Activated T-helper 2 cell treated with anti-CD3 and anti-CD28 coated beads, Interferon-gamma antibody, Interleukin-2, Interleukin-4, amounts not matched to agents 10 μg/mL and 5 μg/mL and 100 μg/mL, durations not matched to agents 14 hours and 24 hours and 36 hours (primary cell): ENCODE data around the gene POFUT2. TPM values are rescaled to one million over a fixed set of nuclear protein-coding genes. Genes with fewer than 3 reads are reported as not detected.
"Not testable (repeated sequence)": the region's sequence is repeated elsewhere in the genome, so short reads cannot be mapped to it uniquely, and the experiment has no call there.

ENCODE experiments used
- DNase-seq: peaks from one replicate; pipeline ENCODE4 v3.0.0; 2021; ENCODE audit warnings: low spot score
- H3K27ac Mint-ChIP-seq: one replicate; pipeline ENCODE4 v1.8.0; 2021; ENCODE audit warnings: mixed read lengths
- H3K27me3 Mint-ChIP-seq: one replicate; pipeline ENCODE4 v1.8.0; 2021; ENCODE audit warnings: low read depth, mixed read lengths
- H3K36me3 Mint-ChIP-seq: one replicate; pipeline ENCODE4 v1.8.0; 2021; ENCODE audit warnings: low read depth, mixed read lengths
- H3K4me1 Mint-ChIP-seq: one replicate; pipeline ENCODE4 v1.8.0; 2021; ENCODE audit warnings: low read depth, mixed read lengths
- H3K4me3 Mint-ChIP-seq: one replicate; pipeline ENCODE4 v1.8.0; 2021; ENCODE audit warnings: low read depth, mild to moderate bottlenecking, moderate library complexity, mixed read lengths
- H3K9me3 Mint-ChIP-seq: one replicate; pipeline ENCODE4 v1.8.0; 2021; ENCODE audit warnings: mixed read lengths
- intact Hi-C: fragments of 100-400 bp; cut with micrococcal nuclease; formaldehyde crosslinking; loops from one replicate; pipeline ENCODE4 v1.15.1; 2023
- total RNA-seq: library from RNA; stranded (reverse); gene quantifications from 2 replicates; pipeline ENCODE4 v1.2.3, GENCODE V29; 2022

The POFUT2 gene
- total RNA-seq, 1 donor from 2014 or later = 14.1 TPM

DNA sequence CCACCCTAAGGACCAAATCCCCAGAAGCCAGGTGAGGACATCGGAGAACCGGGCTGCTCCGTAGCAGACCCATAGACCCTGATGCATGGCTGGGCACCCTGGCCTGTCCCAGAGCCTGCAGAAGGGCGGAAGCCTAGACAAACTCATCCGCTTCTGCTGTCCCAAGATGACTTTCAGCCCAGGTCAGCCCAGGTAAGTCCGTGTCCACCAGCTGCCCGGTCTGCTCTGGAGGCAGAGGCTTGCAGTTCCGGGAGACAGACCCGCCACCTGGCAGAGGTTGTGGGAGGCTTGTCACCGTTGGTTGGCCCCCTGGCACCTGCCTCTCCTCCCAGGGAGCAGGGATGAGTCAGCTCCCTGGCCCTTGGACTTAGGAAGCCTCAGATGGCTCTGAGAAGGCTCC is 22.8 kb upstream of the POFUT2 start:
- Mint-ChIP-seq H3K27me3 (peaks cover 12% of the 10 kb centered on the region), H3K27ac (no peak overlapping the region), H3K36me3 (no peaks in the 10 kb centered on the region), H3K9me3 (no peaks in the 10 kb centered on the region), H3K4me3 (no peak overlapping the region), H3K4me1 (peaks cover 2% of the 10 kb centered on the region)
- intact Hi-C loops = loop anchor here (10.0 kb wide), 1 partner anchor 64 kb away; no protein-coding TSS in a partner anchor
- DNase-seq = no peak

DNA sequence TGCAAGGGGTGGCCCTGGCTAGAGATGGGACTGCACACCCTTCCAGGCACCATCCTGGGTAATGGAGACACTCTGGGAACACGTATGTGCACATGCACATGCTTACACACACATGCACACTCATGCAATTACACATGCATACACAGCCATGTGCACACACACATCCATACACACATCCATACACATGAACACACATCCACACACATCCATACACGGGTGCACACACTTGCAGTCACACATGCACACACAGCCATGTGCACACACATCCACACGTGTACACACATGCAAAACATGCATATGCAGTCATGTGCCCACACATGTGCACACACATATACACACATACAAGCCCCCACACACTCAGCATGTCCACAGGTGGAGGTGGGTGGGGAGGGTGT is 22.3 kb upstream of the POFUT2 start:
- Mint-ChIP-seq H3K4me1 (peaks cover 2% of the 10 kb centered on the region), H3K27ac (no peak overlapping the region), H3K4me3 (no peak overlapping the region), H3K27me3 (peaks cover 10% of the 10 kb centered on the region), H3K36me3 (no peaks in the 10 kb centered on the region), H3K9me3 (no peaks in the 10 kb centered on the region)
- DNase-seq = no peak
- intact Hi-C loops = loop anchor here (10.0 kb wide), 1 partner anchor 65 kb away; no protein-coding TSS in a partner anchor

DNA sequence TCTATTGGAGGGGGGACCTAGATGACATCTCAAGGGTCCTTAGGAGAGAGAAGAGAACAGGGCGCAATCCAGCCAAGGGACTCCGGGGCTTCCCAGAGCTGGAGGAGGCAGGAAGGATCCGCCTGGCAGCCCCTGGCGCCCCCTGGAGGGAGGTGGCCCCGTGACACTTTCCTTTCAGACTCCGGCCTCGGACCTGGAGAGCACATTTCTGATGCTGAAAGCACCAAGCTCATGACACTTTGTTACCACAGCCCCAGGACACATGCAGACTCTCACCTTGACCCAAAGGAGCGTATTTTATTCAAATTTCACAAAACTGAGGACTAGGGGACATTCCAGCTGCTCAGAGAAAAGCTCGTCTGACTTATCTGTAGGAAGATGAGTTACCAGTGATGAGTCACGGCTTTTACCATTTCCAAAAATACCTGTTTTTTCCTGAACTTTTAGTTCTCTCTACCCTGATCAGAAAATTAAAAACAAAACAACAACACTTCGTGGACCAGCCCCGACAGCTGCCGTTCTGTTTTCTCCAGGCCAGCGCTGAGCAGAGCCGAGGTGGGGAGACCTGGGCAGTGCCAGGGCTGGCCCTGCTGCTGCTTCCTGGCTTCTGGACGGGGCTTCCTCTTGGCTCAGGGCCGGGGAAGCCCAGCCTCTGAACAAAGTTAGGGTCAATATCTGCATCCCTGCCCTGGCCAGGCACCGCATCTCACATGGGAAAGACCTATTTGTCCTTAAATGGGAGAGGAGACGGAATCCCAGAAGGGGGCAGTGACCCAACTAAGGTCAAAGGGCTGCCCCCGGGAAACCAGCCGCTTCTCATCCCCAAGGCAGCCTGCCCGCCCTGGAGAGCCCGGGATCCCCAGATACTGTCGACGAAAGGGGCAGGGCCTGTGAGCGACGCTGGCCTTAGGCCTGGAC is 21.6 kb upstream of the POFUT2 start:
- H3K4me1 Mint-ChIP-seq = peaks cover 2% of the 10 kb centered on the region
- no peaks in the 10 kb centered on the region for H3K9me3 Mint-ChIP-seq
- DNase-seq = no peak
- intact Hi-C loops = no loop called here
- H3K27ac Mint-ChIP-seq = no peak overlapping the region
- peaks cover 7% of the 10 kb centered on the region for H3K27me3 Mint-ChIP-seq
- H3K36me3 Mint-ChIP-seq = no peaks in the 10 kb centered on the region
- H3K4me3 Mint-ChIP-seq = no peak overlapping the region

- H3K4me3 Mint-ChIP-seq = no peak overlapping the region
- no peaks in the 10 kb centered on the region for H3K9me3 Mint-ChIP-seq
- no peak overlapping the region for H3K27ac Mint-ChIP-seq
- intact Hi-C loops = no loop called here
- no peak for DNase-seq
- H3K27me3 Mint-ChIP-seq = peaks cover 4% of the 10 kb centered on the region
- H3K4me1 Mint-ChIP-seq = peaks cover 2% of the 10 kb centered on the region
- no peaks in the 10 kb centered on the region for H3K36me3 Mint-ChIP-seq
These were observed 20.7 kb upstream of the POFUT2 start for GRCh38 chr21:45308194-45309068.

DNA sequence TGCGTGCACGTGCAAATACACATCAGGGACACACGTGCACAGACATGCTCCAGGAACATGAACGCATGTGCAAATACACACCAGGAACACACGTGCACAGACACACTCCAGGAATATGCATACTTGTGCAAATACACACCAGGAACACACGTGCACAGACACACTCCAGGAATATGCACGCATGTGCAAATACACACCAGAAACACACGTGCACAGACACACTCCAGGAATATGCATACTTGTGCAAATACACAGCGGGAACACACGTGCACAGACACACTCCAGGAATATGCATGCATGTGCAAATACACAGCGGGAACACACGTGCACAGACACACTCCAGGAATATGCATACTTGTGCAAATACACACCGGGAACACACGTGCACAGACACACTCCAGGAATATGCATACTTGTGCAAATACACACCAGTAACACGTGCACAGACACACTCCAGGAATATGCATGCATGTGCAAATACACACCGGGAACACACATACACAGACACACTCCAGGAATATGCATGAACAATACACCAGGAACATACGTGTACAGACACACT is 20.0 kb upstream of the POFUT2 start:
- DNase-seq, H3K4me1 Mint-ChIP-seq, H3K27me3 Mint-ChIP-seq, H3K9me3 Mint-ChIP-seq, H3K27ac Mint-ChIP-seq, intact Hi-C loops, H3K4me3 Mint-ChIP-seq, H3K36me3 Mint-ChIP-seq: not testable (repeated sequence)

DNA sequence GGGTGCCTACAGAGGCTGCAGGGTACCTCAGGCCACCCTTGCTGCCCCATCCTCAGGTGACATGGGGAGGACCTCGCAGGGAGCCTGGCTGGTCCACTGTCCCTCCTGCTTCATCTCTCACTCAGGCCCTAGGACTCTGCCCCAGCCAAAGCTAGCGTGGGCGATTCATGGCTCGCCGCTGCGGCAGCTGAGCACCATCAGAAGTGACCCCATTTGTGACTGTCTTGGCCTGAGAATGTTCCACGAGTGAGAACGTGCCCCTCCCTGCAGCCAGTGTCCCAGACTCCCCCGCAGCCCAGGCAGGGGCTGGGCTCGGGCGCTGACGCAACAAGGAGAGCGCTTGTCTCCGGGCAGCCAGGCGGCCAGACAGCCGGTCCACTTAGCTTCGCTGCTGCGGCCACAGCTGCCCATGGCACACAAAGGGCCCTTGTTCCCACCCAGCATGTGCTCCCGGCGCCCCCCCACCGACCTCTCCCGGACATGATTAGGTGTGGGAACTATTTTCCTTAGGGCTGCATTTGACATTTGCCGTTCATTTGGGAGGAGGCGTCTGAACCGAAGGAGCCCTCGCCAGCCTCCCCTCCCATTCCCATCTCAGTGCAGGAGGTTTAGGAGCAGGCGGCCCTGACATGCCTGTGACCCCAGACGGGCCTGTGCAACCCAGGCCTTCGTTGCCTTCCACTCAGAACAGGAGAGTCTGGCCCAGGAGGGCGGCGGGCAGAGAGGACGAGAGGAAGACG is 19.3 kb upstream of the POFUT2 start:
- no peak for DNase-seq
- no peaks in the 10 kb centered on the region for H3K36me3 Mint-ChIP-seq
- H3K4me1 Mint-ChIP-seq = peaks cover 2% of the 10 kb centered on the region
- H3K27ac Mint-ChIP-seq = no peak overlapping the region
- peaks cover 1% of the 10 kb centered on the region for H3K27me3 Mint-ChIP-seq
- H3K4me3 Mint-ChIP-seq = no peak overlapping the region
- intact Hi-C loops = no loop called here
- H3K9me3 Mint-ChIP-seq = no peaks in the 10 kb centered on the region

GRCh38 chr21:45306453-45306831 is 18.7 kb upstream of the POFUT2 start:
- H3K36me3 Mint-ChIP-seq = no peaks in the 10 kb centered on the region
- H3K27ac Mint-ChIP-seq = no peak overlapping the region
- intact Hi-C loops = no loop called here
- H3K4me1 Mint-ChIP-seq = peaks cover 2% of the 10 kb centered on the region
- peaks cover 1% of the 10 kb centered on the region for H3K27me3 Mint-ChIP-seq
- no peak overlapping the region for H3K4me3 Mint-ChIP-seq
- H3K9me3 Mint-ChIP-seq = no peaks in the 10 kb centered on the region
- DNase-seq = no peak

DNA sequence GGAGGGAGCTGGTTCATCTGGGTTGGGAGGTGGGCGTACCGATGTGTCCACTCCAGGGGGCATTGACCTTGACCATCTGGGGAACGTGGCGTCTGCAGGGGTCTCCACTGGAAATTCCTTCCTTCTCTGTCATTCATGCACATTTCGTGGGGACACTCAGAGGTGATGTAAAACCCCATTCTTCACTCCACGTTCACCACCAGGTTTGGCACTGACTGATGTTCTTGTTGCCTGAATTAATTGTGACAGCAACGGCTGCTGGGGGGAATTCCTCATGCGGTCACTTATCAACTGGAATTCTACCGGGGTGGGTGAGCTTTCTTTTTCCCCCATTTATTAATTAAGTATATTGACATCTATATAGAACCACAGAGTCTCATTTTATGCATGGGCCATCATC is 18.1 kb upstream of the POFUT2 start:
- Mint-ChIP-seq H3K4me3 (no peak overlapping the region), H3K4me1 (peaks cover 2% of the 10 kb centered on the region)

GRCh38 chr21:45304945-45305344 is 17.2 kb upstream of the POFUT2 start:
- no peak overlapping the region for H3K4me3 Mint-ChIP-seq

More for the DNA sequence above, 18.1 kb upstream of the POFUT2 start:
- intact Hi-C loops = no loop called here
- DNase-seq = no peak
- Mint-ChIP-seq H3K9me3 (no peaks in the 10 kb centered on the region), H3K27ac (no peak overlapping the region), H3K27me3 (no peaks in the 10 kb centered on the region), H3K36me3 (no peaks in the 10 kb centered on the region)

DNA sequence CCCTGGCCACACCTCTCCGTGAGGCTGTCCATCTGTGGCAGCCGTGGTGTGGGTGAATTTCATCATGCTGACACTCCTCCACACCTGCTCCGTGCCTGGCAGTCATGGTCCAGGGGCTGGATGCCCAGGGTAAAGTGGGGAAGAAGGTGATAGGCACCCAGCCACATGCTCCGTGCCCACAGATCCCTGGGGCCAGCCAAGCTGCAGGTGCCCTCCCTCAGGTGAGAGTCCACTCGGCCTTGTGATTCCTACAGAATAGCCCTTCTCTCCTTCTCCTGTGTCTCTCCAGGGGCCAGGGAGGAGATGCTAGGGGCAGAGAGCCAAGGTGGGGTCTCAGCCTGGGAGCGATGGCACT is 16.8 kb upstream of the POFUT2 start:
- no peaks in the 10 kb centered on the region for H3K9me3 Mint-ChIP-seq
- no peaks in the 10 kb centered on the region for H3K36me3 Mint-ChIP-seq
- intact Hi-C loops = no loop called here
- H3K27ac Mint-ChIP-seq = no peak overlapping the region
- H3K27me3 Mint-ChIP-seq = no peaks in the 10 kb centered on the region
- no peak for DNase-seq
- no peak overlapping the region for H3K4me3 Mint-ChIP-seq
- peaks cover 2% of the 10 kb centered on the region for H3K4me1 Mint-ChIP-seq

More at GRCh38 chr21:45304945-45305344, 17.2 kb upstream of the POFUT2 start:
- no peaks in the 10 kb centered on the region for H3K27me3 Mint-ChIP-seq
- no peaks in the 10 kb centered on the region for H3K36me3 Mint-ChIP-seq
- no peak overlapping the region for H3K27ac Mint-ChIP-seq
- peaks cover 2% of the 10 kb centered on the region for H3K4me1 Mint-ChIP-seq
- intact Hi-C loops = no loop called here
- H3K9me3 Mint-ChIP-seq = no peaks in the 10 kb centered on the region
- DNase-seq = no peak

DNA sequence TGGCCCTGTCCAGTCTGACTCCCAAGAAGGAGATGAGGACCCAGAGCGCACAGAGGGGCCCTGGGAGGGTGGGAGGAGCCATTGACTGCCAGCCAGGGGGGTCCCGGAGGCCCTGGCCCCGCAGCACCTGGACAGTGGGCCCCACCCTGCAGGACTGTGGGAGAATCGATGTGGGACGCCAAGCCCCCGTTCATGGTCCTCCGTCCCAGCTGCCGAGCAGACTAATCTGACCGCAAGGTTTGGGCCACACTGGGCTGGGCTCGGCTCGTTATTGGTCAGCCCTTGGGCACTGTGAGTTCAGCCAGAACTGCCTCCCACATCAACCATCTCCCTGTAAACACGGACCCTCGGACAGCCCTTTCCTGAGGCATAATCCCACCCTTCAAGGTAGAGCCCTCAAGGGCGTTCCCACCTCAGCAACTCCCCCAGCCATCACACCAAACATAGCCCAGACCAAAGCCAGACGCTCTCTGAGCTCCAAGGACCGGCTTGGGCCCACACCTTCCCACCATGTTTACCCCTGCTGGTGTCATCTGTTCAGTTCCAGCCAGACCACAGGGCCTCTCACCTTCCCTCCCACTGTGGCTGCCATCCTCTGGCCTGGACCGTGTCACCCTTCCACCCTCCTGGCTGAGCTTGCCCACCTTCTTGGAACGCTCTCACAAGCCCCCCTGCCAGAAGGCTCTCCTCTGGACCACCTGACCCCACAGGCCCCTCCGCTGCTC is 16.2 kb upstream of the POFUT2 start:
- Mint-ChIP-seq H3K9me3 (no peaks in the 10 kb centered on the region), H3K4me3 (no peak overlapping the region), H3K27me3 (no peaks in the 10 kb centered on the region), H3K36me3 (no peaks in the 10 kb centered on the region), H3K4me1 (peaks cover 2% of the 10 kb centered on the region), H3K27ac (no peak overlapping the region)
- intact Hi-C loops = no loop called here
- no peak for DNase-seq

DNA sequence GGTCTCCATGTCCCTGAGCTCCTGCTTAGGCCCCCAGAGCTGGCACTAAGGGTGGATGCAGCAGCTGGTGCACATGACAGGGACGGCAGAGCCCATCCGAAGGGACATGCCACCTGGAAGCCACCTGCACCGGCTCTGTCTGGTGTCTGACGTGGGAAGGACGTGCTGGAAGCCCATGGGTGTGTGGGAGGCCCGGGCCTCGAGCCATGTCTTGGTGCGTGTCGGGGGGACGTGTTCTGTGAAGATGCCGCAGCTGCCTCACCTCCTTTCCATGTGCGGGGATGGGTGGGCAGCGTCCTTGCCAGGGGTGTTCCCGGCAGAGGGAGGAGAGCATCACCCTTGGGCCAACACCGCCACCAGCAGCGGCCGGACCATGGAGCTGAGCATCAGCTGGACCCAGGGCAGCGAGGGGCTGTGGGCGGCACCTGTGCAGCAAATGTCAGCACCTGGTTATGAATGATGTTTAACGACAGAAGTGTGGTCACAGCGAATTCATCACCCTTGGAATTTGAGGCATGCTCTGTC is 15.5 kb upstream of the POFUT2 start:
- DNase-seq = no peak
- Mint-ChIP-seq H3K4me3 (no peak overlapping the region), H3K27me3 (no peaks in the 10 kb centered on the region), H3K9me3 (no peaks in the 10 kb centered on the region), H3K36me3 (no peaks in the 10 kb centered on the region), H3K27ac (no peak overlapping the region), H3K4me1 (no peaks in the 10 kb centered on the region)
- intact Hi-C loops = no loop called here
